Transverse colon (tissue), 4 donors: ENCODE results near the gene BCKDHA. TPM values are rescaled to one million over a fixed set of nuclear protein-coding genes. Genes with fewer than 3 reads are reported as not detected.

Source experiments
- DNase-seq: peaks from one replicate; pipeline ENCODE4 v3.0.0-alpha.2; 2019
- H3K27ac ChIP-seq, 4 donors: fragments of 200-600 bp; sonication (generic); 2 replicates each; pipeline ENCODE4 v1.5.1; 2016 to 2018; ENCODE audit warnings: inconsistent platforms in 4 of 4
- H3K27me3 ChIP-seq: fragments of 200-600 bp; sonication (generic); 2 replicates; pipeline ENCODE4 v1.5.1; 2017; ENCODE audit warnings: inconsistent platforms
- H3K36me3 ChIP-seq, 4 donors: fragments of 200-600 bp; sonication (generic); 2 replicates each; pipeline ENCODE4 v1.5.1; 2017 to 2019; ENCODE audit warnings: inconsistent platforms in 4 of 4
- H3K4me1 ChIP-seq, 4 donors: fragments of 200-600 bp; sonication (generic); 2 replicates each; pipeline ENCODE4 v1.5.1; 2017 to 2020; ENCODE audit warnings: inconsistent platforms in 4 of 4
- H3K4me3 ChIP-seq, 4 donors: fragments of 200-600 bp; sonication (generic); 1 replicate in 1 of 4; 2 replicates in 3 of 4; pipeline versions ENCODE4 v1.5.1 to v1.6.1; 2017 to 2019; ENCODE audit warnings: inconsistent platforms in 4 of 4
- H3K9me3 ChIP-seq, 2 donors: fragments of 200-600 bp; sonication (generic); 2 replicates each; pipeline ENCODE4 v1.5.1; 2017 to 2019; ENCODE audit warnings: inconsistent platforms in 2 of 2
- EP300 ChIP-seq: sonication (generic); formaldehyde crosslinking; IDR thresholded peaks from one replicate; pipeline ENCODE4 v1.6.1; 2017; ENCODE audit warnings: antibody characterized with exemption, low read depth
- POLR2A ChIP-seq: fragments of 450-650 bp; IDR thresholded peaks from one replicate; pipeline ENCODE4 v1.6.1; 2016; ENCODE audit warnings: antibody characterized with exemption, mild to moderate bottlenecking, moderate library complexity
- POLR2AphosphoS5 ChIP-seq, 3 donors: sonication (generic); formaldehyde crosslinking; IDR thresholded peaks; one replicate each; pipeline ENCODE4 v1.6.1; 2016; ENCODE audit warnings: antibody characterized with exemption in 3 of 3
- WGBS, 2 donors: methylation state at CpG; one replicate each; pipeline ENCODE4 v1.1.5; 2018; ENCODE audit warnings: low coverage in 1 of 2; 5-methylcytosine and 5-hydroxymethylcytosine counted together
- in situ Hi-C, 4 donors: fragments of 200-750 bp; cut with MboI; loops; one replicate each; pipeline versions ENCODE4 v1.15.0 to v1.15.1; 2017; ENCODE audit warnings: low sequenced_read_pairs in 3 of 4, low pct_ligation_motif_present in 1 of 4, low pct_unique_long_range_greater_than_20kb in 1 of 4
- intact Hi-C: fragments of 100-400 bp; cut with DNase I; formaldehyde crosslinking; loops from one replicate; pipeline ENCODE4 v1.15.1; 2023; ENCODE audit warnings: low total_unique reads
- total RNA-seq, 4 donors: library from RNA; depleted of rRNA; stranded (reverse); fragments of >200 nt; gene quantifications; one replicate each; pipeline ENCODE4 v1.1.0, GENCODE V29; 2016
- TF ChIP-seq, protein P1 (sequence below), 5 experiments: fragments of 200-600 bp in 3 of 5; fragments of 450-650 bp in 2 of 5; sonication (generic) in 3 of 5; IDR thresholded peaks; 1 replicate in 2 of 5; 2 replicates in 3 of 5; pipeline ENCODE4 v1.5.1; 2016 to 2017; ENCODE audit warnings: antibody characterized with exemption in 5 of 5, inconsistent platforms in 3 of 5, mild to moderate bottlenecking in 2 of 5, moderate library complexity in 1 of 5

Gene BCKDHA
- total RNA-seq, 4 donors from 2014 or later: 12.0 to 29.9 (median 20.9) TPM

- no peak within 1 kb of the TSS for H3K4me3 ChIP-seq
- H3K27ac ChIP-seq: no peak within 1 kb of the TSS
- intact Hi-C loops: no loop called here
- peaks cover 11% of the 10 kb centered on the region for H3K27me3 ChIP-seq
- peaks cover 0 to 17% (median 5%) of the 10 kb centered on the region in 4 donors for H3K4me1 ChIP-seq
- TF ChIP-seq, protein P1, sequence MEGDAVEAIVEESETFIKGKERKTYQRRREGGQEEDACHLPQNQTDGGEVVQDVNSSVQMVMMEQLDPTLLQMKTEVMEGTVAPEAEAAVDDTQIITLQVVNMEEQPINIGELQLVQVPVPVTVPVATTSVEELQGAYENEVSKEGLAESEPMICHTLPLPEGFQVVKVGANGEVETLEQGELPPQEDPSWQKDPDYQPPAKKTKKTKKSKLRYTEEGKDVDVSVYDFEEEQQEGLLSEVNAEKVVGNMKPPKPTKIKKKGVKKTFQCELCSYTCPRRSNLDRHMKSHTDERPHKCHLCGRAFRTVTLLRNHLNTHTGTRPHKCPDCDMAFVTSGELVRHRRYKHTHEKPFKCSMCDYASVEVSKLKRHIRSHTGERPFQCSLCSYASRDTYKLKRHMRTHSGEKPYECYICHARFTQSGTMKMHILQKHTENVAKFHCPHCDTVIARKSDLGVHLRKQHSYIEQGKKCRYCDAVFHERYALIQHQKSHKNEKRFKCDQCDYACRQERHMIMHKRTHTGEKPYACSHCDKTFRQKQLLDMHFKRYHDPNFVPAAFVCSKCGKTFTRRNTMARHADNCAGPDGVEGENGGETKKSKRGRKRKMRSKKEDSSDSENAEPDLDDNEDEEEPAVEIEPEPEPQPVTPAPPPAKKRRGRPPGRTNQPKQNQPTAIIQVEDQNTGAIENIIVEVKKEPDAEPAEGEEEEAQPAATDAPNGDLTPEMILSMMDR (IDR thresholded peaks at IDR 0.05): no peak
- no peak for TF ChIP-seq POLR2A
- no peak for TF ChIP-seq EP300
- no peak for TF ChIP-seq POLR2AphosphoS5 (IDR thresholded peaks at IDR 0.05)
- 60 to 64% methylated on average over 1 to 7 of the region's 7 CpGs for WGBS, 2 donors
- no peaks in the 10 kb centered on the region for H3K9me3 ChIP-seq
- in situ Hi-C loops: loop anchor here in 1 of 4 donors (10.0 kb wide), 1 partner anchor 132 kb away; the partner anchor contains the start of gene CEACAM21
- DNase-seq: peak; percentile 6
- H3K36me3 ChIP-seq: peaks cover 0 to 3% (median 0%) of the 10 kb centered on the region in 4 donors
Measured at GRCh38 chr19:41442473-41443355, 45.1 kb downstream of the BCKDHA start, which contains the start of gene ERICH4. TSS of gene ERICH4 (plus strand) at chr19:41443156. CDS start at chr19:41443170, 14 bp downstream.

DNA sequence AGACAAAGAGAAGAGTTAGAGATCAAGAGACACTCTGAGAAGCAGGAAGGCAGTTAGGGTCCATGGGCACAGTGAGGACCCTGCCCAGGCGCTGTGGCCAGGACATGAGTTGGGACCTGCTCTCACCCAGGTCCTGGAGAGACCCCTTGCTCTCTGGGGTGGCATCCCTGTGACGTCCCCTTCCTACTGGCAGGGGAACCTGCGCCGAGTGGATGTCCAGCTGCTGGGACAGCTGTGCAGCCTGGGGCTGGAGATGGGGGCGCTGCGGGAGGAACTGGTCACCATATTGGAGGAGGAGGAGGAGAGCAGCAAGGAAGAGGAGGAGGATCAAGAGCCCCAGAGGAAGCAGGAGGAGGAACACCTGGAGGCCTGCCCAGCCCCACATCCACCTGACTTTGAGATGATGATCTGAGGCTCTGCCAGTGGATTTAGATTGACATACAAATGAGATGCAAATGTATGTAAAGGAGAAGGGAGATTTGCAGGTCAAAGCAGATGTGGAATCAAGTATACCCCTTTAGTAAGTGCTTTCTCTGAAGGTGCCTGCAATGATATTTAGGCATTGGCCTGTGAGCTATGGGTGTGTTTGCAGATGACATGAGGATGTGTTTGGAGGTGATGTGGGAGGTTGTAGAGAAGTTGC is 46.3 kb downstream of the BCKDHA start:
- peak; percentile 3 for DNase-seq
- intact Hi-C loops: no loop called here
- Histone ChIP-seq H3K27me3 (peaks cover 21% of the 10 kb centered on the region), H3K27ac (no peak overlapping the region), H3K36me3 (no peaks in the 10 kb centered on the region), H3K4me1 (peaks cover 0 to 10% (median 4%) of the 10 kb centered on the region in 4 donors), H3K4me3 (no peak overlapping the region), H3K9me3 (no peaks in the 10 kb centered on the region)
- in situ Hi-C loops: loop anchor here in 1 of 4 donors (10.0 kb wide), 1 partner anchor 131 kb away; the partner anchor contains the start of gene CEACAM21
- 68 to 100% methylated on average over 1 to 6 of the region's 6 CpGs for WGBS, 2 donors
- TF ChIP-seq POLR2AphosphoS5 (IDR thresholded peaks at IDR 0.05): no peak
- TF ChIP-seq, protein P1 (IDR thresholded peaks at IDR 0.05): no peak
- TF ChIP-seq POLR2A: no peak
- TF ChIP-seq EP300: no peak

- peaks cover 21% of the 10 kb centered on the region for H3K27me3 ChIP-seq
- whole genome bisulfite sequencing, 2 donors: 46 to 64% methylated on average over 3 to 5 of the region's 5 CpGs
- intact Hi-C loops: loop anchor here (5.0 kb wide), 1 partner anchor 127 kb away; no protein-coding TSS in a partner anchor
Measured at GRCh38 chr19:41445575-41445974, 48.0 kb downstream of the BCKDHA start.

More at GRCh38 chr19:41445575-41445974, 48.0 kb downstream of the BCKDHA start:
- in situ Hi-C loops: loop anchor here in 2 of 4 donors (5.0 to 10.0 kb wide), 2 partner anchors 127 to 129 kb away; partner anchors contain the start of gene CEACAM21 (in 1 of the 2)
- DNase-seq: no peak
- H3K4me3 ChIP-seq: no peak overlapping the region
- no peaks in the 10 kb centered on the region for H3K36me3 ChIP-seq
- no peak overlapping the region for H3K27ac ChIP-seq
- TF ChIP-seq POLR2A (no peak), EP300 (no peak), POLR2AphosphoS5 (IDR thresholded peaks at IDR 0.05) (no peak)
- TF ChIP-seq, protein P1 (IDR thresholded peaks at IDR 0.05): no peak
- H3K9me3 ChIP-seq: no peaks in the 10 kb centered on the region
- H3K4me1 ChIP-seq: peaks cover 0 to 5% (median 0%) of the 10 kb centered on the region in 4 donors
